ENCODE results near the gene ANKRD65. TPM values are rescaled to one million over a fixed set of nuclear protein-coding genes. Genes with fewer than 3 reads are reported as not detected.

Gene ANKRD65
- total and polyA plus RNA-seq, 7 donors, result 0.69 to 23.0 (median 10.0) TPM

- Histone ChIP-seq H3K27me3 (no peaks in the 10 kb centered on the region), H3K4me3 (peak overlapping the region; percentile 13 to 78 (median 64)), H3K4me1 (peaks cover 0 to 97% (median 96%) of the 10 kb centered on the region in 4 donors), H3K36me3 (peaks cover 0 to 5% (median 0%) of the 10 kb centered on the region in 4 donors), H3K27ac (peak overlapping the region; percentile 93 to 99 (median 96)), H3K9me3 (no peaks in the 10 kb centered on the region)
- 19 to 40% methylated on average over 12 of the region's 12 CpGs for WGBS, 2 donors
- DNase-seq, result no peak
- TF ChIP-seq EP300 (IDR thresholded peaks at IDR 0.05) (no peak), POLR2AphosphoS5 (IDR thresholded peaks at IDR 0.05) (peak in 1 of 4 donors; percentile 15), CTCF (IDR thresholded peaks at IDR 0.05) (no peak), POLR2A (IDR thresholded peaks at IDR 0.05) (no peak)
- intact Hi-C loops (cut with DNase I), result no loop called here
These were observed 12.7 kb upstream of the ANKRD65 start for GRCh38 chr1:1433804-1434130.

GRCh38 chr1:1432951-1433803 lies 12.1 kb upstream of the ANKRD65 start:
- TF ChIP-seq POLR2A (IDR thresholded peaks at IDR 0.05) (peak in 1 of 2 donors; percentile 52), EP300 (IDR thresholded peaks at IDR 0.05) (peak in 2 of 4 donors; percentile 70 to 72), CTCF (IDR thresholded peaks at IDR 0.05) (no peak), POLR2AphosphoS5 (IDR thresholded peaks at IDR 0.05) (peak; percentile 32 to 83 (median 68))
- DNase-seq, result peak; percentile 88
- intact Hi-C loops (cut with DNase I), result no loop called here
- H3K4me3 ChIP-seq, result peak overlapping the region; percentile 13 to 78 (median 64)
- peaks cover 0 to 97% (median 96%) of the 10 kb centered on the region in 4 donors for H3K4me1 ChIP-seq
- WGBS, 2 donors, result 19 to 50% methylated on average over 34 of the region's 34 CpGs
- H3K27me3 ChIP-seq, result no peaks in the 10 kb centered on the region
- peak overlapping the region; percentile 93 to 99 (median 96) for H3K27ac ChIP-seq
- no peaks in the 10 kb centered on the region for H3K9me3 ChIP-seq
- H3K36me3 ChIP-seq, result no peaks in the 10 kb centered on the region

- H3K4me1 ChIP-seq, result peaks cover 0 to 94% (median 91%) of the 10 kb centered on the region in 4 donors
- peak overlapping the region; percentile 93 to 99 (median 96) for H3K27ac ChIP-seq
- TF ChIP-seq EP300 (IDR thresholded peaks at IDR 0.05), result no peak
- TF ChIP-seq CTCF (IDR thresholded peaks at IDR 0.05), result no peak
- TF ChIP-seq POLR2AphosphoS5 (IDR thresholded peaks at IDR 0.05), result no peak
- TF ChIP-seq POLR2A (IDR thresholded peaks at IDR 0.05), result no peak
- WGBS, 2 donors, result 54 to 62% methylated on average over 28 of the region's 28 CpGs
- H3K9me3 ChIP-seq, result no peaks in the 10 kb centered on the region
- H3K27me3 ChIP-seq, result no peaks in the 10 kb centered on the region
- H3K4me3 ChIP-seq, result peak overlapping the region in 3 of 4 donors; percentile 55 to 78 (median 72)
- no peak for DNase-seq
- intact Hi-C loops (cut with DNase I), result no loop called here
- no peaks in the 10 kb centered on the region for H3K36me3 ChIP-seq
These were observed 11.3 kb upstream of the ANKRD65 start for GRCh38 chr1:1432274-1432950.

- DNase-seq, result peak; percentile 85
- peak overlapping the region; percentile 93 to 99 (median 96) for H3K27ac ChIP-seq
These were observed 10.8 kb upstream of the ANKRD65 start for GRCh38 chr1:1431845-1432273.

More at GRCh38 chr1:1431845-1432273, 10.8 kb upstream of the ANKRD65 start:
- Histone ChIP-seq H3K27me3 (no peaks in the 10 kb centered on the region), H3K36me3 (no peaks in the 10 kb centered on the region), H3K4me1 (peaks cover 0 to 89% (median 87%) of the 10 kb centered on the region in 4 donors), H3K9me3 (no peaks in the 10 kb centered on the region), H3K4me3 (no peak overlapping the region)
- 24 to 49% methylated on average over 5 of the region's 5 CpGs for WGBS, 2 donors
- TF ChIP-seq CTCF (IDR thresholded peaks at IDR 0.05) (no peak), POLR2A (IDR thresholded peaks at IDR 0.05) (no peak), EP300 (IDR thresholded peaks at IDR 0.05) (no peak), POLR2AphosphoS5 (IDR thresholded peaks at IDR 0.05) (peak in 1 of 4 donors; percentile 15)
- intact Hi-C loops (cut with DNase I), result no loop called here

All from sigmoid colon (tissue), 7 donors.